KMS-11 (cell line): ENCODE data around the gene ITGA11.

Experiments used
- H2AFZ ChIP-seq: fragments of 200-600 bp; sonication (generic); 2 replicates; pipeline ENCODE4 v1.6.1; 2016; ENCODE audit warnings: antibody characterized with exemption, mixed run types, low read depth
- H3K27ac ChIP-seq: fragments of 200-600 bp; sonication (generic); 2 replicates; pipeline ENCODE4 v1.6.1; 2016; ENCODE audit warnings: mild to moderate bottlenecking, mixed run types
- H3K27me3 ChIP-seq: fragments of 200-600 bp; sonication (generic); 2 replicates; pipeline ENCODE4 v1.6.1; 2017; ENCODE audit warnings: mild to moderate bottlenecking, low read depth, mixed run types, moderate library complexity; ENCODE audit not compliant: insufficient read depth
- H3K36me3 ChIP-seq: fragments of 200-600 bp; sonication (generic); 2 replicates; pipeline ENCODE4 v1.6.1; 2017; ENCODE audit warnings: mild to moderate bottlenecking, mixed run types; ENCODE audit not compliant: insufficient read depth
- H3K4me1 ChIP-seq: fragments of 200-600 bp; sonication (generic); 2 replicates; pipeline ENCODE4 v1.6.1; 2016; ENCODE audit warnings: mild to moderate bottlenecking, low read depth, mixed run types; ENCODE audit not compliant: poor library complexity, severe bottlenecking
- H3K4me2 ChIP-seq: fragments of 200-600 bp; sonication (generic); 2 replicates; pipeline ENCODE4 v1.7.0; 2016; ENCODE audit warnings: mild to moderate bottlenecking, mixed run types
- H3K4me3 ChIP-seq: fragments of 200-600 bp; sonication (generic); IDR thresholded peaks from 2 replicates; pipeline ENCODE4 v1.6.1; 2017; ENCODE audit warnings: low read depth, low read length, mixed read lengths; ENCODE audit not compliant: insufficient read depth
- H3K79me2 ChIP-seq: fragments of 200-600 bp; sonication (generic); 2 replicates; pipeline ENCODE4 v1.6.1; 2016; ENCODE audit warnings: low read depth, mixed run types; ENCODE audit not compliant: insufficient read depth
- H3K9ac ChIP-seq: fragments of 200-600 bp; sonication (generic); 2 replicates; pipeline ENCODE4 v1.6.1; 2016; ENCODE audit warnings: mild to moderate bottlenecking, mixed run types
- H4K20me1 ChIP-seq: fragments of 200-600 bp; sonication (generic); 2 replicates; pipeline ENCODE4 v1.6.1; 2016; ENCODE audit warnings: mild to moderate bottlenecking, mixed run types; ENCODE audit not compliant: insufficient read depth
- TF ChIP-seq, protein P1 (sequence below): fragments of 200-600 bp; sonication (generic); conservative IDR thresholded peaks from 2 replicates; pipeline ENCODE4 v1.6.1; 2017; ENCODE audit warnings: low read depth, mild to moderate bottlenecking, antibody characterized with exemption, low read length, moderate library complexity, mixed read lengths

ITGA11 gene

DNA sequence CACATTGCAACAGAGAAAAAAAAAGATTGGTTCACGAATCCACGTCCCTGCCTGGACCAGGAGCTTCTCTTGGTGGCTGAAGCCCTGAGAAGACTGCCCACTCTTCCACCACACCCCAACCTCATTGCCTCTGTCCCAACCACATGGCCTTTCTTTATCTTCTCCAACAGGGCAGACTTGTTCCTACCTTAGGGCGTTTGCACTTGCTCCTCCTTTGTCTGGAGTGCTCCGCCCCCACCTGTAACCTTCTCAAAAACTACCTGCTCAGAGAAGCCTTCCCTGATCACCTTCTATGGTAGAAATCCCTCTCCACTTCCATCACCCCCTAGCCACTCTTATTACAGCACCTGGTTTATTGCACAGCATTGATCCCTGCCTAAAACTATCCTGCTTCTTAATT lies 64.7 kb downstream of the ITGA11 start:
- Histone ChIP-seq H3K79me2 (no peaks in the 10 kb centered on the region), H3K36me3 (no peaks in the 10 kb centered on the region), H3K4me3 (no peak overlapping the region), H3K4me2 (no peak overlapping the region), H3K27ac (no peak overlapping the region), H4K20me1 (no peaks in the 10 kb centered on the region), H2AFZ (no peak overlapping the region), H3K4me1 (no peaks in the 10 kb centered on the region), H3K9ac (no peak overlapping the region), H3K27me3 (no peaks in the 10 kb centered on the region)
- TF ChIP-seq, protein P1, sequence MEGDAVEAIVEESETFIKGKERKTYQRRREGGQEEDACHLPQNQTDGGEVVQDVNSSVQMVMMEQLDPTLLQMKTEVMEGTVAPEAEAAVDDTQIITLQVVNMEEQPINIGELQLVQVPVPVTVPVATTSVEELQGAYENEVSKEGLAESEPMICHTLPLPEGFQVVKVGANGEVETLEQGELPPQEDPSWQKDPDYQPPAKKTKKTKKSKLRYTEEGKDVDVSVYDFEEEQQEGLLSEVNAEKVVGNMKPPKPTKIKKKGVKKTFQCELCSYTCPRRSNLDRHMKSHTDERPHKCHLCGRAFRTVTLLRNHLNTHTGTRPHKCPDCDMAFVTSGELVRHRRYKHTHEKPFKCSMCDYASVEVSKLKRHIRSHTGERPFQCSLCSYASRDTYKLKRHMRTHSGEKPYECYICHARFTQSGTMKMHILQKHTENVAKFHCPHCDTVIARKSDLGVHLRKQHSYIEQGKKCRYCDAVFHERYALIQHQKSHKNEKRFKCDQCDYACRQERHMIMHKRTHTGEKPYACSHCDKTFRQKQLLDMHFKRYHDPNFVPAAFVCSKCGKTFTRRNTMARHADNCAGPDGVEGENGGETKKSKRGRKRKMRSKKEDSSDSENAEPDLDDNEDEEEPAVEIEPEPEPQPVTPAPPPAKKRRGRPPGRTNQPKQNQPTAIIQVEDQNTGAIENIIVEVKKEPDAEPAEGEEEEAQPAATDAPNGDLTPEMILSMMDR: no peak

DNA sequence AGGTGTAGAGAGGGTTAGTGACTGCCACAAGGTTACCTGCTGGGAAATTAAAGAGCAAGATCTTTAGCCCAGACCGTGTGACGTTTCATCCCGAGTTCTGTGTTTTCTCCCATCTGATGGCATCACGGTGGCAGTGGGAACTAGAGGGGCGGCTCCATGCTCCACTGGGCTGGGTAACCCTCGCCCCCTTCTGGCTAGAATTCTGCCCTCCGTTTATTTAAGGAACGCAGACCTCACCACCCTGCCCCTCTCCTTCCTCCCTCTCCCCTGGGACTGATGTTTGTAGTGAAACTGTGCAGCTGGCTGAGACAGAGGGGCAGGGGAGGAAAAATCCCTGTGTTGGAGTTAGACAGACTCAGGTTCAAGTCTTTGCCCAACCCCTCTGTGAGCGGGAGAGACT lies 65.6 kb downstream of the ITGA11 start:
- Histone ChIP-seq H3K9ac (no peak overlapping the region), H3K27me3 (no peaks in the 10 kb centered on the region)

DNA sequence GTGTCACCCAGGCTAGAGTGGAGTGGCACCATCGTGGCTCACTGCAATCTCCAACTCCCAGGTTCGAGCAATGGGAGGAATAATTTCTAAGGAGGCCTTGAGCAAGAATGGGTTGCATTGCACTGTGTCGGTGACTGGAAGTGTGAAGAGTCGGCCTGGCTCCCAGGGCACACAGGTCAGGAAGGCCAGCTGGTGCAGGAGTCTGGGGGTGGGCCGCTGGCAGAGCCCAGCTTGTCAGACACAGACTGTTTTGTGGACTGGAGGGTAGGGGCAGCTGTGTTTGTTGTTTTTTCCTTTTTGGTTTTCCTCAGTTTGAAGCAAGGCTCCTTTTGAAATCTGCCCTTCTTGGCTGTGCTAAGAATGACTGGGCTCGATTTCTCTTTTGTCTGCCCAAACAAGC lies 66.2 kb downstream of the ITGA11 start:
- Histone ChIP-seq H3K9ac (no peak overlapping the region), H3K27me3 (no peaks in the 10 kb centered on the region), H3K4me3 (no peak overlapping the region), H3K4me1 (no peaks in the 10 kb centered on the region), H3K27ac (no peak overlapping the region), H3K36me3 (no peaks in the 10 kb centered on the region), H3K4me2 (no peak overlapping the region), H4K20me1 (no peaks in the 10 kb centered on the region), H3K79me2 (no peaks in the 10 kb centered on the region), H2AFZ (no peak overlapping the region)
- TF ChIP-seq, protein P1: no peak

More for the DNA sequence above, 65.6 kb downstream of the ITGA11 start:
- H3K4me3 ChIP-seq: no peak overlapping the region
- H3K79me2 ChIP-seq: no peaks in the 10 kb centered on the region
- no peak overlapping the region for H3K4me2 ChIP-seq
- no peak overlapping the region for H2AFZ ChIP-seq
- no peaks in the 10 kb centered on the region for H4K20me1 ChIP-seq
- no peak overlapping the region for H3K27ac ChIP-seq
- TF ChIP-seq, protein P1: no peak
- H3K4me1 ChIP-seq: no peaks in the 10 kb centered on the region
- no peaks in the 10 kb centered on the region for H3K36me3 ChIP-seq

DNA sequence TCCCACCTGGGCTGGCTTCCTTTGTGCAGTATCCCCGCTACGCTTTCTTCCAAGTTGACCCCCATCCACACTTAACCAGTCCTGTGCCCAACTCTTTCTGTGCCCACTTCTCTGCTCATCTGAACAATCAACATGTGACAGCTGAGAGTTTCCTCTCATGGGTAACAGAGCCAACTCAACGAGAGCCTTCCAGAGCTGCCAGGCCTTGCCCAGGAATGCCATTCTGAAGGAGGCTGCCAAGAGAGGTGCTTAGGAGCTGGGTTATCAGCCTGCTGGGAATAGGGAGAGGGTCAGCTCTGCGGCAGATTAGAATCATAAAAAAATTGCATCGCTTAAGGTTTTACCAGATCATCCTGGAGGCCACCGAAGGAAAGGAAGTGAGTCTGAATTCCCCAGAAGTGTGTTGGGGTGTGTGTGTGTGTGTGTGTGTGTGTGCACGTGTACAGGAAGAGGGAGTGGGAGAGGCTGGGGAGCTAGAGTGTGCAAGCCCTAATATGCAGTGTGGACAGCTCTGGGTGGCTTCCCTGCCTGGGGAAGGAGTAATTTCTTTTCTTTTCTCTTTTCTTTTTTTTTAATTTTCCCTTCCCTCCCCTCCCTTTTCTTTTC lies 66.7 kb downstream of the ITGA11 start:
- Histone ChIP-seq H3K36me3 (no peaks in the 10 kb centered on the region), H3K4me3 (no peak overlapping the region), H3K27me3 (no peaks in the 10 kb centered on the region), H3K79me2 (no peaks in the 10 kb centered on the region), H3K4me1 (no peaks in the 10 kb centered on the region), H4K20me1 (no peaks in the 10 kb centered on the region), H3K27ac (no peak overlapping the region), H2AFZ (no peak overlapping the region), H3K9ac (no peak overlapping the region), H3K4me2 (no peak overlapping the region)
- TF ChIP-seq, protein P1: no peak
